B cell (primary cell): ENCODE results near the gene RAB11FIP2.

Experiments
- CTCF ChIP-seq: fragments of 200-600 bp; IDR thresholded peaks from one replicate; pipeline ENCODE4 v1.8.0; 2022; ENCODE audit warnings: antibody characterized with exemption, mild to moderate bottlenecking
- EZH2 ChIP-seq: IDR thresholded peaks from 2 replicates; pipeline ENCODE4 v1.6.1; 2012; ENCODE audit warnings: borderline replicate concordance, low read depth, mild to moderate bottlenecking, moderate library complexity, low read length; ENCODE audit not compliant: insufficient read depth, poor library complexity, severe bottlenecking

GRCh38 chr10:118017071-118017740 lies 29.5 kb downstream of the RAB11FIP2 start:
- TF ChIP-seq CTCF = no peak
- no peak for TF ChIP-seq EZH2
